IPS DF 6.9 (cell line): ENCODE data around the gene SERPINB1.
"Not testable (repeated sequence)": the region's sequence is repeated elsewhere in the genome, so short reads cannot be mapped to it uniquely, and the experiment has no call there.

ENCODE experiments used
- DNase-seq: peaks from one replicate; pipeline ENCODE4 v3.0.0-alpha.2; 2013; ENCODE audit warnings: low read depth, low spot score
- H3K27ac ChIP-seq: one replicate; pipeline ENCODE4 v1.5.1; 2013; ENCODE audit warnings: low read length, control low read depth
- H3K27me3 ChIP-seq: 2 replicates; pipeline ENCODE4 v1.6.1; 2013; ENCODE audit warnings: mild to moderate bottlenecking, low read length; ENCODE audit not compliant: control insufficient read depth, insufficient read depth
- H3K36me3 ChIP-seq: 2 replicates; pipeline ENCODE4 v1.6.1; 2013; ENCODE audit warnings: low read length; ENCODE audit not compliant: control insufficient read depth, insufficient read depth
- H3K4me1 ChIP-seq: 2 replicates; pipeline ENCODE4 v1.6.1; 2013; ENCODE audit warnings: low read length; ENCODE audit not compliant: control insufficient read depth, insufficient read depth
- H3K4me3 ChIP-seq: 2 replicates; pipeline ENCODE4 v1.5.1; 2013; ENCODE audit warnings: mild to moderate bottlenecking, low read length
- H3K9me3 ChIP-seq: 2 replicates; pipeline ENCODE4 v1.6.1; 2013; ENCODE audit warnings: low read length, inconsistent platforms; ENCODE audit not compliant: control insufficient read depth, insufficient read depth
- WGBS: extraction: QIAGEN DNeasy Blood & Tissue Kit; methylation state at CpG from one replicate; pipeline ENCODE4 v1.1.7; 2013; ENCODE audit warnings: mixed read lengths, missing lambda C conversion rate; ENCODE audit not compliant: insufficient read length, insufficient coverage; 5-methylcytosine and 5-hydroxymethylcytosine counted together

Gene SERPINB1

DNA sequence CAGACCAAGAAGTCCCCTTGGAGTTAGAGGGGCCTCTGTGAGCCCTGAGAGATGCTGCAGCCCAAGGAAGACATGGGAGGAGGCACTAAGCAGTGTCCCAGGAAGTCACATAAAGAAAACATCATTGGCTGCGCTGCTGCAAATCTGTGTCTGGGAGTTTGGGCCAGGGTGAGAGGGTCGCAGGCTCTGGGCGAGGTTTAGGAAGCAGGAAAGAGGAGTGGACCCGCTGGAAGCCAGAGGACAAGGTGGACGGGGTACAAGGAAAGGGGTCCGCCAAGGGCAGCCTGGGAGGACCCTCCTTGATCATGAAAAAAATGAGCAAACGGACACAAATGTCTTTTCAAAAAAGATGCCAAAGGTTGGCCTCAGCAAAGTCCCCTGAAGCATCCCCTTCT lies 15.5 kb upstream of the SERPINB1 start:
- Histone ChIP-seq H3K4me3 (no peak overlapping the region), H3K9me3 (no peaks in the 10 kb centered on the region), H3K27me3 (no peaks in the 10 kb centered on the region), H3K36me3 (no peaks in the 10 kb centered on the region), H3K27ac (no peak overlapping the region), H3K4me1 (peaks cover 5% of the 10 kb centered on the region; the same call in 1 of the 2 replicates)
- WGBS, result no CpG with 5 or more reads among the region's 7 CpGs
- no peak for DNase-seq

GRCh38 chr6:2855061-2855519 lies 13.4 kb upstream of the SERPINB1 start:
- no CpG with 5 or more reads among the region's 13 CpGs for WGBS
- Histone ChIP-seq H3K27me3 (no peaks in the 10 kb centered on the region), H3K36me3 (no peaks in the 10 kb centered on the region), H3K27ac (no peak overlapping the region), H3K4me1 (peaks cover 5% of the 10 kb centered on the region; the same call in 1 of the 2 replicates), H3K4me3 (no peak overlapping the region), H3K9me3 (no peaks in the 10 kb centered on the region)
- DNase-seq, result no peak

- no CpG with 5 or more reads among the region's 11 CpGs for WGBS
- Histone ChIP-seq H3K27me3 (no peaks in the 10 kb centered on the region), H3K4me1 (peaks cover 5% of the 10 kb centered on the region; the same call in 1 of the 2 replicates), H3K4me3 (no peak overlapping the region), H3K9me3 (no peaks in the 10 kb centered on the region), H3K27ac (no peak overlapping the region), H3K36me3 (no peaks in the 10 kb centered on the region)
- no peak for DNase-seq
Measured at GRCh38 chr6:2854396-2854982, 12.8 kb upstream of the SERPINB1 start.

GRCh38 chr6:2853769-2854395 lies 12.2 kb upstream of the SERPINB1 start:
- no peaks in the 10 kb centered on the region for H3K36me3 ChIP-seq
- no peak for DNase-seq
- H3K27me3 ChIP-seq, result no peaks in the 10 kb centered on the region
- H3K4me1 ChIP-seq, result peaks cover 8% of the 10 kb centered on the region; the same call in 1 of the 2 replicates
- no peak overlapping the region for H3K4me3 ChIP-seq
- no CpG with 5 or more reads among the region's 14 CpGs for WGBS
- H3K9me3 ChIP-seq, result no peaks in the 10 kb centered on the region
- H3K27ac ChIP-seq, result no peak overlapping the region

DNA sequence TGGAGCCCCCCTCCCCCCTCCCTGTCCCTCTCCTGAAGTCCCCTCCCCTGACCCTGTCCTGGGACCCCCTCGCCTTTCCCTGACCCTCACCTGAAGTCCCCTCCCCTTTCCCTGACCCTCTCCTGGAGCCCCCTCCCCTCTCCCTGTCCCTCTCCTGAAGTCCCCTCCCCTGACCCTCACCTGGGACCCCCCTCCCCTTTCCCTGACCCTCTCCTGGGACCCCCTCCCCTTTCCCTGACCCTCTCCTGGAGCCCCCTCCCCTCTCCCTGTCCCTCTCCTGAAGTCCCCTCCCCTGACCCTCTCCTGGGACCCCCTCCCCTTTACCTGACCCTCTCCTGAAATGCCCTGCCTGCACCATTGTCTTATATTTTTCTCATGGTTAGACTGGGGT lies 11.7 kb upstream of the SERPINB1 start:
- H3K27me3 ChIP-seq, H3K9me3 ChIP-seq, DNase-seq, H3K4me1 ChIP-seq, H3K4me3 ChIP-seq, H3K27ac ChIP-seq, H3K36me3 ChIP-seq: not testable (repeated sequence)
- WGBS, result no CpG with 5 or more reads among the region's 1 CpG

DNA sequence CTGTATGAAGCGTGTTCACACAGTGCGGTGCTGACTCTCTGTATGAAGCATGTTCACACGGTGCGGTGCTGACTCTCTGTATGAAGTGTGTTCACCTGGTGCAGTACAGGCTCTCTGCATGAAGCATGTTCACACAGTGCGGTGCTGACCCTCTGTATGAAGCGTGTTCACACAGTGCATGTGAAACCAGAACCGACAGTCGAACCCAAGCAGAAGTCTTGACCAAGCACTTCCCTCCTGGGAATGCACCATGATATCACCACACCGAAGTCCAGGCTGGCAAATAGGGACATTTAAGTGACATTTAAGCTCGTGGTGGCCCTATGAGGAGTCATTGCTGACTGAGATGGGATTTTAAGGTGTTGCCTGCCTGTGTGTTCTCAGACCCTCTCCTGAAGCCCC lies 11.3 kb upstream of the SERPINB1 start:
- Histone ChIP-seq H3K4me3 (no peak overlapping the region), H3K36me3 (no peaks in the 10 kb centered on the region), H3K27ac (no peak overlapping the region), H3K9me3 (no peaks in the 10 kb centered on the region), H3K4me1 (peaks cover 8% of the 10 kb centered on the region; the same call in 1 of the 2 replicates), H3K27me3 (no peaks in the 10 kb centered on the region)
- WGBS, result no CpG with 5 or more reads among the region's 10 CpGs
- DNase-seq, result no peak

- H3K27ac ChIP-seq, result no peak overlapping the region
Measured at GRCh38 chr6:2852514-2852855, 10.8 kb upstream of the SERPINB1 start.

GRCh38 chr6:2851727-2852513 lies 10.3 kb upstream of the SERPINB1 start:
- DNase-seq, result no peak
- H3K27ac ChIP-seq, result no peak overlapping the region
- H3K27me3 ChIP-seq, result no peaks in the 10 kb centered on the region
- H3K4me1 ChIP-seq, result peaks cover 8% of the 10 kb centered on the region; the same call in 1 of the 2 replicates
- H3K36me3 ChIP-seq, result no peaks in the 10 kb centered on the region
- no peak overlapping the region for H3K4me3 ChIP-seq
- H3K9me3 ChIP-seq, result no peaks in the 10 kb centered on the region
- WGBS, result no CpG with 5 or more reads among the region's 17 CpGs

More at GRCh38 chr6:2852514-2852855, 10.8 kb upstream of the SERPINB1 start:
- Histone ChIP-seq H3K9me3 (no peaks in the 10 kb centered on the region), H3K27me3 (no peaks in the 10 kb centered on the region), H3K4me1 (peaks cover 8% of the 10 kb centered on the region; the same call in 1 of the 2 replicates), H3K4me3 (no peak overlapping the region), H3K36me3 (no peaks in the 10 kb centered on the region)
- DNase-seq, result no peak
- no CpG with 5 or more reads among the region's 6 CpGs for WGBS

GRCh38 chr6:2850538-2851113 lies 9.0 kb upstream of the SERPINB1 start:
- Histone ChIP-seq H3K4me1 (peaks cover 9% of the 10 kb centered on the region), H3K36me3 (no peaks in the 10 kb centered on the region), H3K27ac (no peak overlapping the region), H3K9me3 (no peaks in the 10 kb centered on the region), H3K4me3 (no peak overlapping the region), H3K27me3 (no peaks in the 10 kb centered on the region)
- no peak for DNase-seq
- WGBS, result no CpG with 5 or more reads among the region's 5 CpGs

- WGBS, result no CpG with 5 or more reads among the region's 10 CpGs
- peaks cover 6% of the 10 kb centered on the region for H3K4me1 ChIP-seq
- H3K27me3 ChIP-seq, result no peaks in the 10 kb centered on the region
- H3K4me3 ChIP-seq, result no peak overlapping the region
- H3K36me3 ChIP-seq, result no peaks in the 10 kb centered on the region
- no peak for DNase-seq
- no peaks in the 10 kb centered on the region for H3K9me3 ChIP-seq
- no peak overlapping the region for H3K27ac ChIP-seq
Measured at GRCh38 chr6:2848851-2849250, 7.2 kb upstream of the SERPINB1 start.
